Measurements from ENCODE around the gene PTPRK.

Gene PTPRK

GRCh38 chr6:128284128-128284527 lies 236.3 kb downstream of the PTPRK start:
- DNase-seq (ENCODE audit: low read depth in 2 of 2), result no peak

DNA sequence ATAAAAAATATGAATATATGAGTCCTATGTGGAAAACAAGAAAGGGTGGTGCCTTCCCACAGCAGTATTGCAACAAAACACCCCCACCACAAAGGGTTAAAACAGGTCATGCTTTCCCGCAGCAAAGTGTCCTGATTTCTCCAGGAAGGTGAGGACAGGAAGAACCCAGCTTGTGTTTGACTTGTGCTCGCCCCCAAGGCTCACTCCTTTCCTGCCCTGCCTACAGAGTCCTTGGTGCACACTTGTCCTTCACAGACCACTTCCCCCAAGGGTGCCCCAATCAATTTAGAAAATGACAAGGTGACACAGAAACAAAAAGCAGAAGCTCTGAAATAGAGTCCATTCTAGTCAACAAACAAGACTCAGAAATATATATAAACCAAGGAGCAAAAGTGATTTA lies 237.4 kb downstream of the PTPRK start:
- DNase-seq (ENCODE audit: low read depth in 2 of 2), result no peak

GRCh38 chr6:128280960-128281359 lies 239.4 kb downstream of the PTPRK start:
- no peak for DNase-seq (ENCODE audit: low read depth in 2 of 2)

DNA sequence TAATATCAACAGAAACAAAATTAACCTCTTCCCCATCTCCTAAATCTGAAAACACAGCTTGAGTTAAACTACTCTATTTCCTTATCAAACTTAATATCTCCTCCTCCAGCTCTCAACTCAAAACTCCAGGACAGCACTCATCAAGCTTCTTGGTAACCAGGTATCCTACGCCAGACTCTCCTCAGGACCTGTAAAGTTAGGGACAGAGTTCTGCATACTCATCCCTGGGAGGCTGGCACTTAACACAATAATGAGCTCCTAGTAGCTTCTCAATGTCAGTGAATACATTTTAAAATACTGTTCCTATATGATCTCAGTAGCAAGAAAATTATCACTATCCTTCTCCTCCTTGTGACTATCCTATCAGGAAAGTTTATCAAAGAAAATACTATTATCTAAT lies 240.3 kb downstream of the PTPRK start:
- DNase-seq (ENCODE audit: low read depth in 2 of 2), result no peak

- DNase-seq (ENCODE audit: low read depth in 2 of 2), result no peak
These were observed 241.6 kb downstream of the PTPRK start for GRCh38 chr6:128278836-128279235.

- DNase-seq (ENCODE audit: low read depth in 2 of 2), result no peak
These were observed 243.0 kb downstream of the PTPRK start for GRCh38 chr6:128277379-128277778.

- DNase-seq (ENCODE audit: low read depth in 2 of 2), result no peak
These were observed 244.1 kb downstream of the PTPRK start for GRCh38 chr6:128276311-128276710.

DNA sequence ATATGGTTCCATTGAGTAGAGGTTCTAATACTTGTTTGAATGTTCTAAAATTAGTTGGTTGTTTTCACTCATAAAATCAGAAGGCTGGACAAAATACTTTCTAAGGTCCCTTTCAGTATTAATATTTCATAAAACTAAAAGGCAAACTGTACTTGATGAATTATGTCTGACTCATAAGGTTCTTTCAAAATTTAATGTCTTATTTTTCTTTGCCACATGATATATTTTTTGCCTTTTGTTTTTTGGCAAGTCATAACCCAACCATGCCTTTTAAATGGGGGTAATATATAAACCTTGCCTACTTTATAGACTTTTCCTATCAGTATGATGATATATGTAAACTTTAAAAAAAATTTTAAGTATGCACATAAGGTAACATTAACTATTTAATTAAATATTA lies 244.7 kb downstream of the PTPRK start:
- no peak for DNase-seq (ENCODE audit: low read depth in 2 of 2)

DNA sequence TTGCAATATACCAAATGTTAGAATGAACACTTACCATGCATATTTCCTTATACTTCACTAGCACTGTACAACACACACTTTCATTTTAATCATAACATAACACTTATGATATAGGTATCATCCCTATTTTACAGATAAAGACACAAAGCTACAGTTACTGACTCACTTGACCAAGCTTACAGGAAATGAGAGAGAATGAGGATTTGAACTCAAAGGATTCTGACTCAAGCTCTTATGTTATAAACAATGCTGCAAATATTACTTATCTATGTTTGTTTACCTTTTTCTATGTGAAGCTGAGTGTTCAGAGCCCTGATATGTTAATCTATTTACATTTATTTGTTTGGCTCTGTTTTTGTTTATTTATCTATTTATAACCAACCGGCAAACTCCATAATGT lies 245.4 kb downstream of the PTPRK start:
- DNase-seq (ENCODE audit: low read depth in 2 of 2), result no peak

GRCh38 chr6:128271527-128271926 lies 248.9 kb downstream of the PTPRK start:
- DNase-seq (ENCODE audit: low read depth in 2 of 2), result no peak

DNA sequence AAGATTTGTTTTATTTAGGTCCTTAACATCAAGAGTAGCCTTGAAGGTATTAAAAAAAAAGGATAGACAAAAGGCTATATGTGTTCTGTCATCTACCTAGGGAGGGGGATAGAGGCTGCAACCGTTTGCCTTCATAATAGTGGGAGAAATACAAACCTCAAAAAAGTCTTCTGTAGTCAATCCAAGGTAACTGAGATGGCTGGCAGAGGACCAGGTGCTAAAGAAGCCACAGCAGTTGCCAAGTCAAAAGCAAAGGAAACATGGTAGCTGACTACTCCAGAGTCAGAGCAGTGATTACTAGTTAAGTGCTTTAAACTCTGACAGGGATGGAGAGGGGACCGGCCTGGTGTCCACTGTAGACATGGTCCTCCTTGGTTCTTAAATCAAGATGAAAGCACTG lies 249.4 kb downstream of the PTPRK start:
- no peak for DNase-seq (ENCODE audit: low read depth in 2 of 2)

- no peak for DNase-seq (ENCODE audit: low read depth in 2 of 2)
These were observed 253.5 kb downstream of the PTPRK start for GRCh38 chr6:128266946-128267345.

- no peak for DNase-seq (ENCODE audit: low read depth in 2 of 2)
These were observed 254.7 kb downstream of the PTPRK start for GRCh38 chr6:128265706-128266105.

DNA sequence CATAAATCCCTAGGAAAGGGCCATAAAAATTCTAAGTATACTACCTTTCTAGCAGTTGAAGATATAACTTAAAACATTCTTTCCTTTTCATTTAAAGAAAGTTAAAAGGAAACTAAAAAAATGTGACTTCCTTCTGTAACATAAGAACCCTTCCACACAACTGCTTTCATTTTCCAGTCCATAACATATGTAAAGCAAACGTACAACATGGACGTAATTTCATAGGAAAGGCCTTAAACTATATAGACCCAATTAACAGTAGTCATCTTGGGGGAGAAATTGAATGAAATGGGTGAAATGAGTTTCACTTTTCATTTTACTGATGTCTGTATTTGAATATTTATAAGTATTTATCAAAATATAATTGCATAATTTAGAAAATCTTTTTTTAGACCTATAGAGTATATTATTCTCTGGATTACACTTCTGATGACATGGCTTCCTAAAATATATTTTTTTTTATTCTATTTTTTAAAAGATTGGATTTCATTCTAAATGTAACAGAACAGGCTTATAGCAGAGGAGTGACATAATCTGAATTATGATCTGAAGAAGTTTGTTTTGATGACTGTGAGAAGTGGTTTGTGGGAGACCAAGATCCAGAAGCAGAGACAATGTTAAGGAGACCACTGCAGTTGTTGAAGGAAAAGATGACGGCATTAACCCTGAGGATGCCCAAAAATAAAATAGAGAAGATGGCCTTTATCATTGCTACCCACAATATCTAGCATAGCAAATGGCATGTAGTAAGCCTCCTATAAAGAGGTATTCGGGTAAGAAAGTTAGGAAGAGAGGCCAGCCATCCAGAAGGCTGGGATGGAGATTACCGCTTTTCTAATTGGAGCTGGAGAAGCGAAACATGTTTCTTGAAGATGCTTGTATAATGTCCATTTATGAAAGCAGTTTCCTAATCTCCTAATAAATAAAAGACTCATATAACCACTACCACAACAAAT lies 260.4 kb downstream of the PTPRK start:
- no peak for DNase-seq (ENCODE audit: low read depth in 2 of 2)

GRCh38 chr6:128259029-128259724 lies 261.2 kb downstream of the PTPRK start:
- DNase-seq (ENCODE audit: low read depth in 2 of 2), result no peak

- no peak for DNase-seq (ENCODE audit: low read depth in 2 of 2)
These were observed 264.3 kb downstream of the PTPRK start for GRCh38 chr6:128256095-128256494.

DNA sequence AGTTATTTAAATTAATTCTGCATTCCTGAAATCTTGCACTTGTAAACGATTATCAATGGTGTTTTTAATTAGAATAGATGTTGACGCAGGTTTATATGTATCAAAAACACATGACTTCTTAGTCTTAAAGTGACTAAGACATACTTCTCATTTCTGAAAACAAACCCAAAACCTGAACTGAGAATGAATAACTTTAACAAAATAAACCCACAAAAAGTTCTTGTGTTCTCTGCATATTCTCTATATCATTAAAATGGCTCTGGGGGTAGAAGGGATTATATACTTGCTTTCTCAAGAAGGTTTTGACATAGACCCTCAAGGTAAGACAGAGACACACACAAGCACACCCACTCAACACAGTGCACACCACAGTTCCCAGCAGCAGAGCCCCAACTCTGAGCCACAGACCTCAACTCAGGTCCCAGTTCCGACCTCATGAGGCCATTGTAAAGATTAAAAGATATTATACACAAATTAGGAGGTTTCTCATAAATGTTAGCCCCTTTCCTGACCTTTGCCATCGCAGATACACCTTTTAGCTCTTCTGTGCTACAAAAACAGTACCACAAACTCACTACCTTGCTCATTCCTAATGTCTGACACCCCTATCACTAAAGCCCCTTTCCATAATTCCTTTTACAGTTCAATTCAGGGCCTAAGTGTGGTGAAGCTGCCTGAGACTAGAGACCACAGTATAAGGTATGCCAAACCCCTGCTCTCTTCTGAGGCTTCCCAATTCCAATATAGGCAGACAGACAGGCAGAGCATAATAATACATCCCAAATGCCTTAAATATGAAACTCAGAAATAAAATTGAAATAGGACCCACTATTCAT lies 267.8 kb downstream of the PTPRK start:
- no peak for DNase-seq (ENCODE audit: low read depth in 2 of 2)

DNA sequence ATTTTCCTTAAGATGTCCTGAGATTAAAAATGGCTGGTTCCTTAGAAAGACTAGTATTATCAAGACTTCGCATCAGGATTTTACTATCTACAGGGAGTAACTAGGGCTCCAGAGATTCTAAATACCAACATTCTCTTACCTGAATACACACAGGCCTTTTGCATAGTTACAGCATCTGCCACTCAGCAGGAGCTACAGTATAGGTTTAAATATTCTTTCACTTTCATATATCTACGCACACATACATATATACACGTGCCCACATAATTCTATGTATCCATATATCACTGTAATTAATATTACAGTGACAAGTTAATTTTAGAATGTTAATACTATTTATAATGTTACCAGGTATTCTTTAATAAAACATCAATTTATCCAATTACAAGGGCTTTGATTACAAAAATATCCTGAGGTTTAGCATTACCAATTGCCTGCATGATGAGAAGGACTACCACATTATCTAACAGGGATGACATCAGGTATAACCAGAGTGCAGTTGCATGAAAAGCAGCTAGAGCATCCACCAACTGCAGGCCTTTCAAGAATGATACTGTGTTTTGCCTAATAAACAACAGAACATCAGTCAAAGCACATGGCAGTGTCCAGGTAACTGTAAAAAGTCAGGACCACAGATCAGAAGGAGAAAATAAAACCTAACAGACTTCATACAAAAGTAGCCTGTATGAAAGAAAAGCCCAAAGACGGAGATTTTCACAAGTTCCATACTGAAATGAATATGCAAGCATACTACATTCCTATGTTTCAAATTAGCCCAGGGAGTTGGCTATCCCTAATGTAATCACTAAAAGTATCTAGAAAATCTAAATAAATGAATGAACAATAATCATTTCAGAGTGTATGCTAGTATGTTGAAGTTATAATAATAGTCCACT lies 268.7 kb downstream of the PTPRK start:
- DNase-seq (ENCODE audit: low read depth in 2 of 2), result no peak

- DNase-seq (ENCODE audit: low read depth in 2 of 2), result no peak
These were observed 269.9 kb downstream of the PTPRK start for GRCh38 chr6:128250370-128251070.

DNA sequence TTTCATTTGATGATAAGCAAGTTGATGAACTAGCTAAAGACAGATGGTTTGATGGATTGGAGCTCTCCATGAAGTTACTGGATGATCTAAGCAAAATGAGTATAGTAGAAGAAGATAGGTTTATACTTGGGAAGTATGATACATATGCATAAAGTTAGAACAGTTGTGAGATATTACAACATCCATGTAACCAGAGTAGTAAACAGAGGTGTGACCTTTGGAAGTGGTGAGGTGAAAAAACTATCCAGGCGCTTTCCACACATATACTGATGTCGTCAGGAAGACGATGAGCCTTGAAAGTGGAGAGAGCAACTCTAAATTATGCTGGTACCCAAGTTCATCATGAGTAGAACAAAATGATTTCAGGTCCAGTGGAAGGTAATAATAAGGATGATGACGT lies 271.0 kb downstream of the PTPRK start:
- DNase-seq (ENCODE audit: low read depth in 2 of 2), result no peak

Measured in stimulated activated CD8-positive, alpha-beta memory T cell treated with anti-CD3 and anti-CD28 coated beads, Interleukin-7, amount 100 ng/mL, for 4 hours (primary cell).